Endothelial cell of umbilical vein (primary cell): ENCODE results near the gene ATP5PO. TPM values are rescaled to one million over a fixed set of nuclear protein-coding genes. Genes with fewer than 3 reads are reported as not detected.

Source experiments
- BruUV-seq: library from RNA; stranded (reverse); fragments of 400-500 nt; replicated peaks from 2 replicates; lab custom pipeline; 2021; lab: Mats Ljungman, UMichigan
- CTCF ChIA-PET: fragments of 300-600, 350-600 bp; sonication (Branson Sonifier 250); formaldehyde crosslinking; loops from one replicate; lab custom pipeline; 2021; ENCODE audit warnings: antibody characterized with exemption, inconsistent platforms; lab: Charles Lee
- POLR2A ChIA-PET: fragments of 300-600, 350-600 bp; sonication (Branson Sonifier 250); formaldehyde crosslinking; loops from one replicate; lab custom pipeline; 2021; ENCODE audit warnings: antibody characterized with exemption, inconsistent platforms; lab: Charles Lee
- DNase-seq: peaks from one replicate; pipeline ENCODE4 v3.0.0-alpha.2; 2011; ENCODE audit warnings: low read depth, low spot score
- FAIRE-seq: peaks from 2 replicates; lab custom pipeline; 2011; peaks lifted over from hg19 to GRCh38; lab: Jason Lieb, UNC
- H2AFZ ChIP-seq: 2 replicates; pipeline ENCODE4 v1.6.0; 2012; ENCODE audit warnings: low read depth, low read length, control low read depth, inconsistent platforms
- H3K27ac ChIP-seq: 2 replicates; pipeline ENCODE4 v1.5.1; 2011; ENCODE audit warnings: low read depth, mild to moderate bottlenecking, control low read depth, low read length, moderate library complexity; ENCODE audit not compliant: insufficient read depth
- H3K27me3 ChIP-seq, 2 experiments: 2 replicates each; pipeline versions ENCODE4 v1.6.0 to v1.6.1; 2011; ENCODE audit warnings: low read length in 2 of 2, mixed read lengths in 1 of 2; ENCODE audit not compliant: control insufficient read depth in 2 of 2, insufficient read depth in 2 of 2
- H3K36me3 ChIP-seq, 2 experiments: 2 replicates in 1 of 2; 3 replicates in 1 of 2; pipeline ENCODE4 v1.5.1; 2011; ENCODE audit warnings: low read length in 2 of 2, mild to moderate bottlenecking in 1 of 2, moderate library complexity in 1 of 2; ENCODE audit not compliant: control insufficient read depth in 2 of 2, insufficient read depth in 2 of 2; ENCODE audit errors: extremely low read depth in 1 of 2
- H3K4me1 ChIP-seq: 3 replicates; pipeline ENCODE4 v1.5.1; 2011; ENCODE audit warnings: mild to moderate bottlenecking, low read length; ENCODE audit not compliant: control insufficient read depth, insufficient read depth; ENCODE audit errors: extremely low read depth
- H3K4me2 ChIP-seq: 2 replicates; pipeline ENCODE4 v1.6.1; 2011; ENCODE audit warnings: low read length, control low read depth, mixed read lengths; ENCODE audit not compliant: insufficient read depth
- H3K4me3 ChIP-seq, 3 experiments: fragments of 200-600 bp in 1 of 3; sonication (generic), shearing (Covaris generic) in 1 of 3; replicated peaks in 1 of 3; 2 replicates each; pipeline ENCODE4 v1.5.1; 2011 to 2016; ENCODE audit warnings: control low read depth in 3 of 3, low read length in 3 of 3, mild to moderate bottlenecking in 2 of 3, inconsistent platforms in 1 of 3, low read depth in 1 of 3, moderate library complexity in 1 of 3; ENCODE audit not compliant: insufficient read depth in 1 of 3
- H3K79me2 ChIP-seq: 2 replicates; pipeline ENCODE4 v1.6.0; 2012; ENCODE audit warnings: low read length, inconsistent platforms; ENCODE audit not compliant: control insufficient read depth, insufficient read depth
- H3K9ac ChIP-seq: replicated peaks from 2 replicates; pipeline ENCODE3; 2011; ENCODE audit warnings: low read length, control low read depth; ENCODE audit not compliant: insufficient read depth; ENCODE audit errors: extremely low read depth
- H3K9me1 ChIP-seq: replicated peaks from 3 replicates; pipeline ENCODE4 v1.6.0; 2011; ENCODE audit warnings: mild to moderate bottlenecking, low read length; ENCODE audit not compliant: control insufficient read depth, insufficient read depth; ENCODE audit errors: extremely low read depth
- H3K9me3 ChIP-seq: replicated peaks from 2 replicates; pipeline ENCODE4 v1.5.1; 2012; ENCODE audit warnings: low read length, inconsistent platforms; ENCODE audit not compliant: control insufficient read depth, insufficient read depth
- H4K20me1 ChIP-seq: replicated peaks from 2 replicates; pipeline ENCODE3; 2011; ENCODE audit warnings: mild to moderate bottlenecking, low read length; ENCODE audit not compliant: control insufficient read depth, insufficient read depth; ENCODE audit errors: extremely low read depth
- FOS ChIP-seq: IDR thresholded peaks from 2 replicates; pipeline ENCODE4 v1.6.1; 2011; ENCODE audit warnings: mild to moderate bottlenecking, low read length, moderate library complexity, borderline replicate concordance; ENCODE audit not compliant: insufficient read depth
- GATA2 ChIP-seq: IDR thresholded peaks from 2 replicates; pipeline ENCODE4 v1.7.0; 2011; ENCODE audit warnings: low read depth, mild to moderate bottlenecking, moderate library complexity, mixed read lengths, low read length; ENCODE audit not compliant: insufficient read length, insufficient read depth
- JUN ChIP-seq: IDR thresholded peaks from 2 replicates; pipeline ENCODE4 v1.6.1; 2011; ENCODE audit warnings: borderline replicate concordance, low read depth; ENCODE audit not compliant: insufficient read length, insufficient read depth
- MAX ChIP-seq: IDR thresholded peaks from 2 replicates; pipeline ENCODE4 v1.6.1; 2011; ENCODE audit not compliant: insufficient read depth, insufficient read length
- POLR2A ChIP-seq: IDR thresholded peaks from 2 replicates; pipeline ENCODE4 v1.6.1; 2012; ENCODE audit warnings: low read depth, mild to moderate bottlenecking, control low read depth, low read length
- POLR2AphosphoS5 ChIP-seq: IDR thresholded peaks from 2 replicates; pipeline ENCODE4 v1.6.1; 2012; ENCODE audit warnings: low read depth, mild to moderate bottlenecking, control low read depth, low read length, moderate library complexity; ENCODE audit not compliant: insufficient read depth
- dilution Hi-C: fragments of 300-500 bp; cut with MboI; formaldehyde crosslinking; loops from one replicate; pipeline ENCODE4 v1.15.0; 2019; ENCODE audit warnings: low sequenced_read_pairs; ENCODE audit not compliant: extremely low pct_ligation_motif_present
- intact Hi-C: fragments of 100-400 bp; cut with micrococcal nuclease; formaldehyde crosslinking; loops from one replicate; pipeline ENCODE4 v1.10.0; 2022
- polyA plus RNA-seq, 4 experiments: library from polyadenylated mRNA; depleted of rRNA in 3 of 4; stranded (reverse) in 3 of 4; unstranded in 1 of 4; fragments of >200 nt; gene quantifications; 2 replicates each; pipeline versions ENCODE4 v1.2.1 to v1.2.3, GENCODE V29; 2011 to 2012; ENCODE audit warnings: missing spikeins in 1 of 4
- total RNA-seq: library from RNA; stranded (reverse); gene quantifications from 2 replicates; pipeline ENCODE4 v1.2.3, GENCODE V29; 2021

Gene ATP5PO
- total and polyA plus RNA-seq, 2 donors (not counting 3 experiments of a cell fraction or from before 2014, with no cell fraction given): 187 to 207 TPM

- no peak for FAIRE-seq
These were observed 60.4 kb downstream of the ATP5PO start for GRCh38 chr21:33855190-33855589.

GRCh38 chr21:33854604-33855003, 61.0 kb downstream of the ATP5PO start:
- intact Hi-C loops: no loop called here

More at GRCh38 chr21:33855190-33855589, 60.4 kb downstream of the ATP5PO start:
- no peaks in the 10 kb centered on the region for H3K79me2 ChIP-seq
- H3K4me3 ChIP-seq: no peak overlapping the region
- DNase-seq: no peak
- H3K27ac ChIP-seq: no peak overlapping the region
- H3K36me3 ChIP-seq: no peaks in the 10 kb centered on the region
- H3K4me2 ChIP-seq: no peak overlapping the region
- no TSS peak for BruUV-seq
- intact Hi-C loops: no loop called here
- H3K27me3 ChIP-seq: no peaks in the 10 kb centered on the region
- no peaks in the 10 kb centered on the region for H3K9me1 ChIP-seq
- H2AFZ ChIP-seq: no peak overlapping the region
- POLR2A ChIA-PET: no interaction called here
- peaks cover 4% of the 10 kb centered on the region for H3K4me1 ChIP-seq
- H3K9ac ChIP-seq: no peak overlapping the region
- TF ChIP-seq JUN (no peak), GATA2 (no peak), FOS (no peak), MAX (no peak), POLR2A (no peak), POLR2AphosphoS5 (no peak)
- CTCF ChIA-PET: interaction anchor here (1.2 to 1.5 kb wide), 2 partner anchors 10 to 40 kb away, joined by 4 to 6 read pairs; no protein-coding TSS in a partner anchor
- no peaks in the 10 kb centered on the region for H4K20me1 ChIP-seq
- no peaks in the 10 kb centered on the region for H3K9me3 ChIP-seq
- dilution Hi-C loops: no loop called here

More at GRCh38 chr21:33854604-33855003, 61.0 kb downstream of the ATP5PO start:
- TF ChIP-seq FOS (peak; percentile 52), JUN (peak; percentile 19), GATA2 (no peak)
- no peak overlapping the region for H3K9ac ChIP-seq
- H3K27ac ChIP-seq: no peak overlapping the region
- DNase-seq (peak; percentile 28), FAIRE-seq (peak; percentile 55)
- H2AFZ ChIP-seq: no peak overlapping the region
- POLR2A ChIA-PET: no interaction called here
- H3K79me2 ChIP-seq: no peaks in the 10 kb centered on the region
- no peak overlapping the region for H3K4me2 ChIP-seq
- dilution Hi-C loops: no loop called here
- no peaks in the 10 kb centered on the region for H3K9me1 ChIP-seq
- CTCF ChIA-PET: interaction anchor here (0.8 to 1.5 kb wide), 5 partner anchors 9 to 249 kb away, joined by 3 to 6 read pairs (median 3); no protein-coding TSS in a partner anchor
- no peaks in the 10 kb centered on the region for H3K36me3 ChIP-seq
- H3K27me3 ChIP-seq: no peaks in the 10 kb centered on the region
- peaks cover 4% of the 10 kb centered on the region for H3K4me1 ChIP-seq
- H3K9me3 ChIP-seq: no peaks in the 10 kb centered on the region
- no peak overlapping the region for H3K4me3 ChIP-seq
- no TSS peak for BruUV-seq
- no peaks in the 10 kb centered on the region for H4K20me1 ChIP-seq

Other genes with a start within 250 kb of the ATP5PO start
- gene MRPS6, start 157.8 kb upstream of the ATP5PO start, total RNA-seq: 35.5 and 37.2 TPM in 2 replicates
- gene MRPS6, start 157.8 kb upstream of the ATP5PO start, polyA plus RNA-seq: 18.0 and 19.8 TPM in 2 replicates
- 6.8 and 8.0 TPM in 2 replicates for gene SLC5A3, start 157.8 kb upstream of the ATP5PO start, total RNA-seq
- 1.1 and 1.6 TPM in 2 replicates for gene SLC5A3, start 157.8 kb upstream of the ATP5PO start, polyA plus RNA-seq